ENCODE data around the gene DUSP15.
"Not testable (repeated sequence)": the region's sequence is repeated elsewhere in the genome, so short reads cannot be mapped to it uniquely, and the experiment has no call there.

Gene DUSP15

DNA sequence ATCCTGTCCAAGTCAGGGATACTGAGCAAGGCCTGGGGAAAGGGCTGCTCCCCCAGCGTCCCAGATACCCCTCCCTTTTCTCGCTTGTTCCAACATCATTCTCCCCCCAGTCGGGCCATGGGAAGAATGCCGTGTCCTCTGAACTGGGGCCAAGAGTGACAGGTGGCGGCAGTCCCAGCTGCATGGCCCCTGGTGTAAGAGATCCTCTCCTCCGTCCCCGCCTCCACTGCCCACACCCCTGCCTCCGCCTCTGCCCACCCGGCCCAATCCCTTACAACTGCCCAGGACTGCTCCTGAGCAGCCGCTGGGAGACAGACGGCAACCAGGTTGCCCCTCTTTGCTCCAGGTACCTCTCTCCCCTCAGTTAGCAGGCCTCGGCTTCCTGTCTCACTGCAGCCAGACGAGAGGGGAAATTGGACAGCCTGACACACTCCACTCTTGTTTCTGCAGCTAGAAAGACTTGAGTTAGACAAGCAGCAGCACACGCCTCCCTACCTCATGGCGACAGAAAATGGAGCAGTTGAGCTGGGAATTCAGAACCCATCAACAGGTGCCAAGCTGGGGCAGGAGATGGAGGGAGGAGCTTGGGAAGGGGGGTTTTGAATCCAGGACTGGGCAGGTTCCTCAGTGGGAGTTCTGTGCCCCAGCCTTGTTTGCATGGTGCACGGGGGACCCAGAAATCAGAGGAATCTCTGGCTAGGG lies 51.1 kb downstream of the DUSP15 start, which contains the start of gene MYLK2:
MYLK2 (plus strand) TSS at position 274 of the 702 bp plus-strand sequence; CDS start at position 499, 225 bp downstream.
- no peak for DNase-seq

DNA sequence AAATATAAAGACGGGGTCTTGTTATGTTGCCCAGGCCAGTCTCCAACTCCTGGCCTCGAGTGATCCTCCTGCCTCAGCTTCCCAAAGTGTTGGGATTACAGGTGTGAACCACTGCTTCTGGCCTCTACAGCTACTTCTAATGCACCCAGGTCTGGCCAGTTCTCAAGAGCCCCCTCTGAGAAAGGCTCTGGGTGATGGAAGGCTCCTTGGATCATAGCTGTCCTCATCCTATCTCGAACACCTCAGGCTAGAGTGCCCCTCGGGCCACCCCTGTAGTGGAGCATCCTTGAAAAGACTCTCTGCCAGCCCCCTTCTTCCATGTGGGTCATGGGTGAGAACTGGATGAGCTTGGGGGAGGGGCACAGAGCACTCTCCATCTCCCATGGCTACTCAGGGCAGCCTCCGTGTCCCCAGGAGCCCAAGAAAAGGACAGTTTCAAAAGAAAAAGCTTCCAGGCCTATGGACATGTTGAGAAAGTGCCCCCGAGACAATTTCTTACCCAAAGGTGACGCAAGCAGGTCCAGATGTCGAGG lies 51.9 kb downstream of the DUSP15 start:
- DNase-seq = no peak

DNA sequence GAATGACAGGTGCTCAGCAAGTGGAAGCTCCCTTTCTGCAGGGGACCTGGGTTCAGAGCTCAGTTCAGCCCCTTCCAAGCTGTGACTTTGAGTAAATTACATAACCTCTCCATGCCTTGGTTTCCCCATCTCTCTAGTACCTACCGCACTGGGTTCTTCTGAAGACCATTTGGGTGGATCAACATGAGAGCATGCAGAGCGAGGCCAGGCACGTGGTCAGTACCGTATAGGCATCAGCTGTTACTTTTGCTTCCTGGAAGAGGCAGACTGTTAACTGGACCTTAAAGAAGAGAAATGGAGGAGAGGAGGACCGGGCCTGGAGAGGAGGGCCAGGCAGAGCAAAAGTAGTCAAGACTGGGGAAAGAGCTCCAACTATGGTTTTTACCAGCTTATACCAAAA lies 52.9 kb downstream of the DUSP15 start:
- no peak for DNase-seq

DNA sequence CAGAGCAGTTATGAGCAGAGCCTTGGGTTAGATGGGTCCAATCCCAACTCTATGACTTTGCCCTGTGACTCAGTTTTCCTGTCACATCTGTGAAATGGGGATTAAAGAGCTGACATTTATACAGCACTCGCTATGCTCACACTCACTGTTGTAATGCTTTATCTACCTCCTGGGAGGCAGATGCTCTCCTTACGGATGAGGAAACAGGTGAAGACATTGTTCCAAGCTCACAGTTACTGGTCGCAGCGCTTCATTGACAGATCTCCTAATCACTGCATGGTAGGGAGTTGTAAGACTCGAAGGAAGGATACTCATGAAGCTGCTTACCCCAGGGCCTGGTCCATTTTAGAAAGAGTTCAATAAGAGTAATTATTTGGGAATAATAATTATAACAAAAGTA lies 54.1 kb downstream of the DUSP15 start:
- no peak for DNase-seq

DNA sequence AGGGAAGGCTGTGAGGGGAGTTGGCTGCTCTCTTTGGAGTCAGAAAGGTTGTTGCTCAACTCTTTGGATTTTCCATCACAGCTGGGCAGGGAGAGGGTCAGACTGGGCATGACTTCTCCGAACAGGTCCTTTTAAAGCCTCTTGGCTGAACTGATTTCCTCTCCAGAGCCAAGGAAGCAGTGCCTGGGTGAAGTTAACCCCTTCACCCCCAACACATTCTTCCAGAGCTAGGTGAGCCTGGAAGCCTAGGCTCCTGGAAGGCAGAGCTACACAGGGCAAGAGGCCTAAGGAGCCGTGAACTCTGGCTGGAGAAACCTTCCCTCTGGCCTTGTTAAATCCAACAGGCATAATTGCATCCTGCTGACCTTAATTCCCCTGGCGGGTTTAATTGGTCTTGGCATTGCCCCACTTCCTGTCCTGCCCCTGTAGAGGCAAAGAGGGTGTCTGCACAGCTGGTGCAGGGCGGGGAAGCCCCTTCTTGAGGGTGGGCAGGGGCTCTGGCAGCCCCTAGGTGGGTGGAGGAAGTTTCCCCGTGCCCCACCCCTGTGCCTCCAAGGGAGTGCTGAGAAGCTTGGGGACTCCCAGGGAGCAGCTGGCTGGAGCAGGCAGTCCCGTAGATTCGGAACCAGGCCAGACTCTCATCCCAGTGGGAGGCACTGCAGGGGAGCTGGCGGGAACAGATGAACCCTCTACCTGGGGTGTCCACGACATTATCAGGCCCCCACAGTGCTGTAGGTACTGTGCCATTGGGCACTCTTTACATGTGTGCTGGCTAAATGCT lies 54.7 kb downstream of the DUSP15 start:
- no peak for DNase-seq

DNA sequence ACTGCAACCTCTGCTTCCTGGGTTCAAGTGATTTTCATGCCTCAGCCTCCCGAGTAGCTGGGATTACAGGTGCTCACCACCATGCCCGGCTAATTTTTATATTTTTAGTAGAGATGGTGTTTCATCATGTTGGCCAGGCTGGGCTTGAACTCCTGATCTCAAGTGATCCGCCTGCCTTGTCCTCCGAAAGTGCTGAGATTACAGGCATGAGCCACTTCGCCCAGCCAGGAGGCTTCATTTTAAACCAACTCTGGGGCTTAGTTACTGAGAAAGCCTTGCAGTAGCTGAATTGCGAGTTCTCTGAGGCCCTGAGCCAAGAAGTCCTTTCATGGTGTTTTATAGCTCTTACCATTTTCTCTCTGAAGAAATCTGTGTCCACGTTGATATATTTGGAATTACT lies 56.2 kb downstream of the DUSP15 start:
- not testable (repeated sequence) for DNase-seq

DNA sequence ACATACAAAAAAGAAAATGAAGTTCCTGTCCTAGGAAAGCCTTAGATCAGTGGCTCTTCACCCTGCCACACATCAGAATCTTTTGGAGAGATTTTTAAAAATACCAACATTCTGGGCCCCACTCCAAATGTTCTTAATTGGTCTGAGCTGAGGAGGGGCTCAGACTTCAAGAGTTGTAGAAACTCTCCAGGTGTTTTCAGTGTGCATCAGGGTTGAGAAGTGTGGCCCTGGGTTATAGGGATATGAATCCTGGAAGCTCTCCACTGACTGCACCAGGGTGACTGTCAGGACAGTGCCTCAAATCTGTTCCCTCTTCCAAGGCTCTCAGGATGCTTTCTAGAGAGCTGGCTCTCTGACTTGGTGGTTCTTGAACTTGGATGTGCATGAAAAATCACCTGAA lies 56.7 kb downstream of the DUSP15 start:
- no peak for DNase-seq

DNA sequence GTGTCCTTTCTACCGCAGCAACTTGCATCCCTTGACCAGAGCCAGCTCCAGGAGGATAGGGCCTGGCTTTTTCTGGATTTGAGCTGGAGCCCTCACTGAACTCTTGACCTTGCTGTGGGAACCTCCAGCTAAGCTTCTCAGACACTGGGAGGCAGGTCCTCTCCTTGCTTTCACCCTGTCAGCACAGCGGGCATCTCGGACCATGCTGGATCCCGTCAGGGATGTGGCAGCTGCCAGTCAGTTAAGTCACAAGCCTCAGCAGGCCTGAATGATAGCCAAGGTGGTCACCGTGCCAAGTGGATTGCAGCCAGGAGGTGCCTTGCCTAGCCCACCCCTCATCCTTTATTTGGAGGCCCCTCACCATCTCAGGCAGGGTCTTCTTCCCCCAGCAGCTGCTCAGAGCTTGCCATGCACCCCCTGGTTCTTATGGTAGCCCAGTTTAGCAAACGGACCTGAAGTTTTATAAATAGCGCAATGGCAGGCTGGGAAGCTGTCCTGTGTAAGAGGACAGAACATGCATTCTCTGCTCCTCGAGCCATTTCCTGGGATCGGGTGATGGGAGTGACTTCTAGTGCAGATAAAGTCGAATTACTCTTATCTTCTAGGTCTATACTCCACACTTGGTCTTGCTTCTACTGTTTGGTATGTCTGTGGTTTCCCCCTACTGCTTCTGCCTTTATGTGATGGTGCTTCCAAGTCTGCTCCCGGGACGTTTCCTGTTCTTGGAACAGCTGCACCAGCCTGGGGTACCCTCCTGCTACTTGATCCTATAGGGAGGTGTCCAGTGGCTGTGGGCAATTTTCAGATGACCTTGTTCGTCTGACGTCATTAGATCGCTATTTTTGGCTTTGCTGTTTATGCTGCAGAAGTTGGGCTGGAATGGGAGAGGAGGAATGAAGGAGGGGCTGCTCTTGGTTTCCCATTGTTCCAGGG lies 58.3 kb downstream of the DUSP15 start:
- DNase-seq = no peak

DNA sequence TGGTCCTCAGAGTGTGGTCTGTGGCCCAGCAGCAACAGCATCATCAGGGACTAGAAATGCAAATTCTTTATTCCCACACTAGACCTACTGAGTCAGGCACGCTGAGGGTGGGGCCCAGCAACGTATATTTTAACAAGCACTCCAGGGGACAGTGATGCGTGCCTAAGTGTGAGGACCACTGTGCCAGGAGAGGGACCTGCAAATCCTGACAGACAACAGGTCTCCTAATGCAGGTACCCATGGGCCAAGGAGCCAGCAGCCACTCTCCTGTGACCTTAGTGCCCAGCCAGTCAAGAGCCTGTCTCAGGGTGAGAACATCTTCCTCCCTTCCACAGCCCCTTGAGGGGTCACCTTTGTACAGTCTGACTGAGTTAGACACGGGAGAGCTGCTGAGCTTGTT lies 59.1 kb downstream of the DUSP15 start:
- no peak for DNase-seq
